Activated CD8-positive, alpha-beta memory T cell treated with anti-CD3 and anti-CD28 coated beads for 24 hours (primary cell): ENCODE measurements around the gene PAXX.

Source experiments
- DNase-seq: peaks from one replicate; pipeline ENCODE4 v3.0.0-alpha.2; 2020

PAXX gene

GRCh38 chr9:136983167-136983566 is 9.1 kb upstream of the PAXX start:
- no peak for DNase-seq

- DNase-seq, result no peak
These were observed 8.4 kb upstream of the PAXX start for GRCh38 chr9:136983656-136984314.

- DNase-seq, result no peak
These were observed 7.7 kb upstream of the PAXX start for GRCh38 chr9:136984464-136985026.

- DNase-seq, result no peak
These were observed 7.1 kb upstream of the PAXX start for GRCh38 chr9:136985027-136985602.

- no peak for DNase-seq
These were observed 6.4 kb upstream of the PAXX start for GRCh38 chr9:136985853-136986252.

GRCh38 chr9:136988872-136989271 is 3.4 kb upstream of the PAXX start:
- no peak for DNase-seq

GRCh38 chr9:136990242-136990911 is 1.8 kb upstream of the PAXX start:
- DNase-seq, result no peak

GRCh38 chr9:136992819-136993369 is 672 bp downstream of the PAXX start:
- DNase-seq, result no peak

- peak; percentile 62 for DNase-seq
These were observed 2.1 kb downstream of the PAXX start for GRCh38 chr9:136994180-136994887.

- no peak for DNase-seq
These were observed 2.6 kb downstream of the PAXX start for GRCh38 chr9:136994888-136995230.

GRCh38 chr9:136995362-136995761 is 3.1 kb downstream of the PAXX start:
- DNase-seq, result peak; percentile 70

- peak; percentile 72 for DNase-seq
These were observed 3.6 kb downstream of the PAXX start for GRCh38 chr9:136995772-136996311.

- peak; percentile 84 for DNase-seq
These were observed 4.4 kb downstream of the PAXX start, which contains the start of gene CLIC3 for GRCh38 chr9:136996361-136997292. Gene CLIC3 (minus strand): TSS chr9:136996568. CDS start chr9:136996543, 25 bp downstream.

- DNase-seq, result no peak
These were observed 5.1 kb downstream of the PAXX start for GRCh38 chr9:136997371-136997770.

GRCh38 chr9:136997830-136998234 is 5.6 kb downstream of the PAXX start:
- DNase-seq, result no peak

GRCh38 chr9:137000177-137000930 is 8.1 kb downstream of the PAXX start:
- no peak for DNase-seq

GRCh38 chr9:137001857-137002645 is 9.8 kb downstream of the PAXX start:
- no peak for DNase-seq

GRCh38 chr9:137002646-137003041 is 10.4 kb downstream of the PAXX start:
- DNase-seq, result no peak

GRCh38 chr9:137004285-137004684 is 12.1 kb downstream of the PAXX start:
- DNase-seq, result peak; percentile 68
